NCI-H2107 treated with DMSO at 0.1 percent for 48 hours (cell line): ENCODE data around the gene LRFN4.

Experiments
- DNase-seq: peaks from one replicate; lab custom pipeline; 2025; ENCODE audit not compliant: unreplicated experiment; lab: John Stamatoyannopoulos, UW

LRFN4 gene

DNA sequence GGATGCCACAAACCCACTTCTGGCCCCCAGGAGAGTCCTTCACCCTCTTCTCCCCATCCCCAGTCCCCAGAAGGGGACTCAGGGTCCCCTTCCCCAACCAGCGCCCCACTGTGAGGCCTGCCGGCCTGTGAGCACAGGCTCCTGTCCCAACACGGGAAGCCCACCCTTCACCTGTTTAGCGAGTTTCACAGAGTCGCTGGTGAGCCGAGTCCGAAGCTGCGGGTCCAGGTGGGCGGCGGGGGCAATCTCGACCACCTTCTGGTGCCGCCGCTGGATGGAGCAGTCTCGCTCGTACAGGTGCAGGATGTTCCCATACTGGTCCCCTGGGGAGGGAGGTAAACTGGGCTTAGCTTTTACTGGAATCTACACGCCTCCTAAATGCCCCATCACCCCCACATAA lies 13.3 kb downstream of the LRFN4 start:
- DNase-seq, result no peak

DNA sequence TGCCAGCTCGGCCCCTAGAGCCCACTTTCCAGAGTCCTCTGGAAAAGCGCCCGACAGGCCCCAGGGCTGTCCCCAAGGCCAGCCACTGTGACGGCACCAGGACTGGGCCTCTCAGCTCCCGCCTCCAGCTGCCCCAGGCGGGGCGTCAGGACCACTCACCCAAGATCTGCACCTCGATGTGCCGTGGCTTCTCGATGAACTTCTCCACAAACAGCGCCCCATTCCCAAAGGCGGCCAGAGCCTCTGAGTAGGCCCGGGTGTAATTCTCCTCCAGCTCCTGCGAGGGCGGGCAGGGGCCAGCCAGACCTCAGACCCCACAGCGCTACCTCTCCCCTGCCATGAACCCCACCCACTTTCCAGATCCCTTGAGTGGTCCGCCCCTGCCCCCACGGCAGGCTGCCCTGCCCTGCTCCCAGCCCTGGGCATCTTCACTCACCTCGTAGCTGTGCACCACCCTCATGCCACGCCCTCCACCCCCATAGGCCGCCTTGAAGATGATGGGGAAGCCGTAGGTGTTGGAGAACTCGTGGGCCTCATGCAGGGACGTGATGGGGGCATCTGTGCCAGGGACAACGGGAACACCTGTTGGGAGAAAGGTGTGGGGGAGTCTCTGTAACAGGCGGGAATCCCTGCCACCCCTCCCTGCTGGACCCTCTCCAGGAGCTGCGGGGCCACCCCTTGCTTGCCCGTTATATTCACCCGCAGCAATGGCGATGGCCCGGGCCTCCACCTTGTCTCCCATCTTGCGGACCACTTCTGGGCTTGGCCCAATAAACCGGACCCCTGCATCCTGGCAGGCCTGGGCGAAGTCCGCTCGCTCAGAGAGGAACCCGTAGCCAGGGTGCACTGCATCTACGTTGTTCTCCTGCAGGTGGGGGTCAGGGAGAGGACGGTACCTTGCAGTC lies 14.0 kb downstream of the LRFN4 start:
- DNase-seq, result no peak

DNA sequence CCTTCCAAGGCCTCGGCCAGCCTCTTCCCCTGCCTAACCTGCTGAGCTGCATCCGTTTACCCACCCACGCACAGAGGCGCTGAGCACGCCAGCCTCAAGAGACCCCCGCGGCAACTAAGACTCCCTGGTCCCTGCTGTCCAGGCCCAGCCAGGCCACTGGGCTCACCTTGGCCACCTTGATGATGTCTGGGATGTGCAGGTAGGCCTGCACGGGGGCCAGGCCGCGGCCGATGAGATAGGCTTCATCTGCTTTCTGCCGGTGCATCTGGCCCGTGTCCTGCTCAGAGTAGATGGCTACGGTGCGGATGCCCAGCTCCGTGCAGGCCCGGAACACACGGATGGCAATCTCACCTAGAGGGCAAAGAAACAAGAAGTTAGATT lies 14.6 kb downstream of the LRFN4 start:
- DNase-seq, result no peak

DNA sequence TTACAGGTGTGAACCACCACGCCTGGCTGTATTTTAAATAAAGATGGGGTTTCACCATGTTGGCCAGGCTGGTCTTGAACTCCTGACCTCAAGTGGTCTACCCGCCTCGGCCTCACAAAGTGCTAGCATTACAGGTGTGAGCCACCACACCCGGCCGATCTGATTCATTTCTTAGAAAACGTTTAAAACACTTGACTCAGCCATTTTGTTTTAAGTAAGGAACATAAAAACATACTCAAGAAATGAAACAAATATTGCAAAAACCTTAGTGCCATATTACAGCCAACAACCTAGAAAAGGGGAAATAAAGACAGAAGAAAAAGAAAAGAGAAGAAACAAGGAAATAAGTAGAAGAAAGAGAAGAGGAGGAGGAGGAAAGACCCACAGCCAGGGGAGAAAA lies 17.4 kb downstream of the LRFN4 start:
- no peak for DNase-seq

DNA sequence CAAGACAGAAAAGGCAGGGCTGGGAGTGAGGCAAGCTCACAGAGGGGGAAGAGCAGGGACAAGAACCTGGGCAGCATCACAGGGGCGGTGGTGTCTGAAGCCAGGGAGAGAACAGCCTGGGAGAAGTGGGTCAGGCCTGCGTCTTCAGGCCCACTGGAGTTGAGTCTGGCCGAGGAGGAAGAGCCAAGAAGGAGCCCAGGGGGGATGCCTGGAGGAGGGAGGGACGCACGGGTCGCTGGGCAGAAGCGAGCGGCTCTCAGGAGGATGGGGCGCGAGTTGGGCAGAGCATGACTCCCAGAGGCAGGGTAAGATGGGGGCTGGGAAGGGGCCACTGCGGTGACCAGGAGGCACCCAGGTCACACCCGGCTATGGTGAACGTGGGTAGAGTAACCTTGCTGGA lies 18.5 kb downstream of the LRFN4 start:
- DNase-seq, result no peak

DNA sequence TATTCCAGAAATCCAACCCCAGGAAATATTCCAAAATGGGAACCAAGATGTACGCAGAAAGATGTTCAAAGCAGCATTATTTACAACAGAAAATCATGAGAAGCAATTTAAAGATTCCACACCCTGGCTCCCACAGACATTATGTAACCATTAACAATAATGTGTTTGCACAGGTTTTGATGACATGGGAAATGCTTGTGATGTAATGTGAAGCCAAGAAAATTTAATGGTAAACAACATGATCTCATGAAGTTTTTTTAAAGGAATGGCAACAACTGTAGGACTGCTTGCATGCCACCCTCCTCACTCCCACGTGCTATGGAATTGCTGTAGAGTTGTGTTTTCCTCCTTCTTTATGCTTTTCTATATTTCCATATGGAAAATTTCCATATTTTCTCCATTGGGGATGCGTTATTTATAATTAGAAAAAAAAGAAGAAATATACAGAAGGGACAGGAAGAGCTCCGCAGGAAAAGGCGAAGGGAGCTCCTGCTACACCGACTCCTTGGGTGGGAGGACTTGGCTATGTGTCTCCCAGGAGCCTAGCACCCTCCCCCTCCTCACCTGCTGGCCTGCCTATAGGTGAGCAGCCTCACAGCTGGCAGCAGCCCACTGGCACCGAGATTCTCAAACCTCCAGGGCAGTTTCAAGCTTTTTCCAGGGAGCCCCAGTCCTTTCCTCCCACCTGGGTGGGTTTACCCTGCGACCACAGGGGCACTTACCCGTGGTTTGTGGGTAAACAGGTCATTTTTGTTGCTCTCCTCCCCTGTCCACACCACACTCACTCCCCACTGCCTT lies 20.9 kb downstream of the LRFN4 start:
- no peak for DNase-seq

DNA sequence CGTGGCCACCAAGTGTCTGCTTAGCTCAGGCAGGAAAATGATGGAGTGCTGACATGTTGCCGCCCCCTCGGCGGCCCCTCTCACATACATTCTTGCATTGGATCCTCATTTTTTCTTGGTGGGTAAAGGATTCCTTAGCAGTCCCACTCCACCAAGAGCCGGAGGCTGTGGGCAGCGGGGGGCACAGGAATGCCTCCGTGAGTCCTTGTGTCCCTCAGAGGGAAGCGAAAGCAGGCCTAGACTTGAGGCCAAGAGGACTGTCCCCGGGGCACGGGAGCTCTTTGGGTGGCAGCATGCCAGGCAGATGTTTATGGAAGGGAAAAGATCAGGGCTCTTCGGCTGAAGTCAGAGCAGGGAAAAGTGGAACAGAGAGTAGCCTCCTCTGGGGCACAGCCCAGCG lies 21.6 kb downstream of the LRFN4 start:
- no peak for DNase-seq

DNA sequence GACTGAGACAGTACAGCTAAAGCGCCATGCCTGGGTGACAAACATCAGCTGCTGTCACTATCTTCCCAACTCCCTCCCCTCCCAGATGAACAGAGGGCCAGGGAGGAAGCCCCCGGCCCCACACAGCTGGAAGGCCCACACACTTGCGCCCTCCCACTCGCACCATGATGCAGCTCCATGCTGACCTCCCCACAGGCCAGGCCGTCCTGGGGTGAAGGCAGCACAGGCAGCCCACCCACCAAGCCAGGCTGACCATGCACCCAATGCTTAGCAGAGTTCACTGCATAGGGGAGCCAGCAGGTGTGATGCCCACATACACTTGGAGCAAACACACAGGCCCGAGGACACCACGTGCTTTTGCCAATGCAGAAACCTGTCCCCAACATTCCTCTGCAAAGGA lies 22.1 kb downstream of the LRFN4 start:
- DNase-seq, result no peak

DNA sequence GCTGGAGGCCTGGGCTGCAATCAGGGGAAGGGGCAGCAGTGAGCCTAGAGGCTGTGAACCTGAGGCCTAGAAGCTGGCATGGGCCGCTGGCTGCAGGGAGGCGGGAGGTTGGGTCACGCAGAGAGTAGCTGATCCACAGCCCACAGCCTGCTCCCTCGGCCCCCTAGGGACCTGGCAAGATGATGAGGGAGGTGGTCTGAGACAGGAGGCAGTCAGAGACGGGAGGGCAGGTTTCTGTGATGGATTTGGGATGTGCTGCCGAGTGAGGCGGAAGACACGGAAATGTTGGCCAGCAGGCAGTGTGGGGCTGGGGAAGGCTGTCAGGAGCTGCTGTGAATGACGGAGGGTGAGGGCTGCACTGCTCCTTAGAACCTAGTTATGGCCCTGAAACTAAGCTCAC lies 22.7 kb downstream of the LRFN4 start:
- DNase-seq, result no peak

DNA sequence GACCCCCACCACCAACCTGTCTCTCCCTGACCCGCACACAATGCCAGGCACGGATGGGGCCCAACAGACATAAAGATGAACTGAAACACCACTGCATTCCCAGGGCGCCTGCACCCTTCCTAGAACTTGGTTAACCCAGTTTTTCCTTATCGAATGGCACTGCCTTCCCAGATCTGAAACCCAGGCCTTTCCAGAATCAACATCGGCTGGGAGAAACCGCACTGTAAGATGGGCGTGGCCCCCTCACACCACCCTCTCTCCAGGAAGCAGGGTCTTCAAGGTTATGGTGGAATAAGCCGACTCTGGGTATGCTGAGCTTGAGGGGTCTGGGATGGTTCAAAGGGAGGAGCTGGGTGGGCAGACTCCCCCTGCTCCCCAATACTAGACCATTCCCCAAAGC lies 23.1 kb downstream of the LRFN4 start:
- no peak for DNase-seq

DNA sequence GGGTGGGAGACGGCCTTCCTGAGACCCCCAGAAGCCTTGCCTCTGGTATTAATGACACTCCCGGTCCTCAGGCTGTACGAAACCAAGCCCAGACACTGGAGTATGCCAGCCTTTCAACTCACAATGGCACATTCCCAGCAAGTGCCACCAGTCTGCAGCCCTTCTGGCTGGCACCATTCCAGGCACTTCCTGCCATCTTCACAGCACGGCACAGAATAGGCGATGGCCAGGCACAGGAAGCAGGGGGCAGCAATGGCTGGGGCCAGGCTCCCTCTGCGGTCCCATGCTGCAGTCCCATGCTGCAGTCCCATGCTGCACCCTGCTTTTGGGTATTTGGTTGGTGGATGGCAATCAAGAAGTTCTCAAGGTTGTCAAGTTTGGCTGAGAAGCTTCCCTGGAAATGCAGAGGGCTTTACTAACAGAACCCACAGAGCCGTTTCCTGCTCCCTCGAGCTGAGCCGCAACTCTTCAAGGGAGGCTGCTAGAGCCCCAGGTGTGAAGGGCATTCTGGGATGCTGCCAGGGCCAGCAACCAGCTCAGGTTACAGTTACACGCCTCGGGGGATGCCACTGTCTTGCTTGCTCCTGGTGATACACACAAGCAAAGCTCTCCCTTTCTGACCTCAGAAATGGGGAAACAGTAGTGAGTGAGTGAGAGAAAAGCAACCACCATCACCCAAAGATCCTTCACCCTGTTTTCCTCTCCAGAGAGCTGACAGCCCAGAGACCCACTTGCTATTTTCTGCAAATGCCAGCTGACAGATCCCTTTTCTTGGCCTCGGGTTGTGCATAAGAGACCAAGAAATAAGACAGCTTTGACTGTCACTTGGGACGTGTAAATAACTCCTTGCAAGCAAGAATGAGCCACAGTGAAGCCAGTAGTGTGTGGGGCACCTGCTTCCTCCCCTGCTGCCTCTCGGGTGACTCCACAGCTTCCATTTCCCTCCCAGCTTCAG lies 23.9 kb downstream of the LRFN4 start:
- peak; percentile 91 for DNase-seq

DNA sequence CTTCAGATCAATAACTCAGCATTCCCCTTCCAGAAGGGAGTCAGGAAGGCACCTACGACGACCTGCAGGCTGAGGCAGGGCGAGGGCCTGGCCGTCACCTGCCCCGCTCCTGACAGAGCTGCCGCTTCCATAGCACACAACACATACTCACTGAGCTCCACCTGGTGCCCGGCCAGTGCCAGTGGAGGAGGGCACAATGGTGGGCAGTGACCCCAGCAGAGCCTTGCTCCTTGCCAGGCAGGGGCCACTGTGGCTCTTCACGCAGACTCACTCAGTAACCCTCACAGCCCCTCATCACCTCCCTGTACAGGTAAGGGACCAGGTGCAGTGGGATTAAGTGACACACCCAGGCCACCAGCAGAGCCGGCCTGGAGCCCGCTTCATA lies 24.6 kb downstream of the LRFN4 start:
- DNase-seq, result peak; percentile 25

DNA sequence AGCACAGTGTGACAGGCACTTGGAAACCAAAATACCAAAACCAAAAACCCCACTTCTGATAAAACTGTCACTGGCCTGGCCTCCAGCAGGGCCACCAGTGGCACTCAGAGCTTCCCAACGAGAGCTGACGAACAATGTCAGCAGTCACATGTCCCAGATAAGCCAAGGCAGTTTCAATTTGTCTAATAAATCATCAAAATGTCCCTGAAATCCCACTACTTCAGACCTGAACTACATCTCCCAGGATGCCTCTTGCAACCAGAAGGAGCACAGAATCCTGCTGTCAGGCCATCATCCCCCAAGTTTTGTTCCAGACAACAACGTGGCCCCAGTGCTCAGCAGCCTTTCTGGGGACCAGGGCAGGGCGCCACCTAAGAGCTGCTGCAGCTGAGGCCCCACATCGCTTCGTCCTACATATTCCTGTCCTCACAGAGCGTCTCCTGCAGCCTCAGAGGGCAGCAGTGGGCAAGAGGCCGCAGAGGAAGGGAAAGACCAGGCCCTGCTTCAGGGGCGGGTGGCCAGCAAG lies 25.1 kb downstream of the LRFN4 start:
- DNase-seq, result peak; percentile 47

DNA sequence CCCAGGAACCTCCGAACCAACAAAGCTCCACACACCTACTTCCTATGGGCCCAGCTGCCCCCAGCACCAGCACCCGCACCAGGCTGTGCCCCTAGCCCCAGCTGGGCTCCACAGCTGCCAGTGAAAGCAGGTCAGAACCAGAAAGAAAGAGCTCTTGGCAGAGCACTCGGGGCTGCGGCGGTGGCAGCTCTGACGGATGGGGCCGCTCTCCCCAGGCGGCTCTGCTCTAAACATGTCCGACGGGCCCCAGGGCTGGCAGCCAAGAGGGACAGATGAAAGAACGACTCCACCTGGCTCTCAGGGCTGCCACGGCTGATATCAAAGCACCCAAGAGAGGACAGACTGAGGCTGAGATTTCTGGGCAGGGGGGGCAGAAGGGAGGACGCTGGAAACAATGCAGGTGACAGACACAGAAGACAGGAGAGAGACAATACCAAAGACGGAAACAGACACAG lies 25.7 kb downstream of the LRFN4 start:
- DNase-seq, result peak; percentile 85

DNA sequence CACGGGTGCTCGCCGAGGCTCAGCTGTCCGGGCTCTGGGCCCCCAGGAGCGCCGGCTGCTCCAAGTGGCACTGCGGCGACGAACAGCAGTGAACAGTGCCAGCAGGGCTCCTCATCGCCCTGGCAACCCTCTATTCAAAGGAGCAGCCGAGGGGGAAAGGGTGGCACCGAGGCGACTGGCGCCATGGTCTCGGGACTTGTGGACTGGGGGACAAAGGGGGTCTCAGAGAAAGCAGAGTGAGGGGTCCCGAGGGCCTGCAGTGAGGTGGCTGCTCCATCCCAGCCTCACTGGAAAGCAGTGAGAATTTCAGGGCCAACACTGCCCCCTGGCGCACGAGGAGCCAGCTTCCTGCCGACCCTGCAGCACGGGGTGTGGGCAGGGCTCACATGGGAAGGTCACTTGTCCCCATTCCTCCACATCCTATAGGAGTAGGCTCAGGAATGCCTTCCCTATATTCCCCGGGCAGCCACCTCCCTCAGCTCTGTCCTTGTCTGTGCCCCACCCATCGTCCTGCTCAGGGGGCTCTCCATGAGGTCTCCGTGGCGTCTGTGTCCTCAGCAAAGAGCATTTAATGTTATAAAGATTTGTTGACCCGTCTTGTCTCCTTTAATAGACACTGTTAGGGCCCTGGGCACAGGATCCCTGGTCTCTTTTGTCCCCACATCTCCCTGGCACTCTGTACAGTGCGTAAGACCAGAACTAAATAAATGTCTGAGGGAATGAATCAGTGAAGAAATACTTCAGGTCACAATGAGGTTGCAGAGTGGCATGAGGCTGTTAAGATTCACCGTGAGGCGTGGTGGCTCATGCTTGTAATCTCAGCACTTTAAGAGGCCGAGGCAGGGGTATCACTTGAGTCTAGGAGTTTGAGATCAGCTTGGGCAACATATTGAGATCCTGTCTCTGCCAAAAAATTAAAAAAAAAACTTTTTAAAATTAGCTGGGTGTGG lies 26.4 kb downstream of the LRFN4 start:
- DNase-seq, result peak; percentile 74

DNA sequence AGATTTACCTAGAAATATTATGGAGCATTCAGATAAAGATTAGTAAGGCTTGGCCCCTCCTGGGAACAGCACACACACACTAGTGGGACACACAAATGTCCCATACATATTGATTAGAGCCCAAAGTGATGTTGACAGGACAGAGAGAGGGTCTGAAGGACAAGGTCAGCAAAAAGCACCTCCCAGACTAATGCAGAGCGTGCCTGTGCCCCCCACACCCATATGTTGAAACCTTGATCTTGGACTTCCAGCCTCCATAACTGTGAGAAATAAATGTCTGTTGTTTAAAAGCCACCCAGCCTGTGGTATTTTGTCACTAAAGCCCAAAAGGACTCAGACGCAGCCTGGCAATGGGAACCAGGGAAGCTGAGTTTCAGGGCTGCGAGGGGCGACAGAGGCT lies 27.6 kb downstream of the LRFN4 start:
- no peak for DNase-seq

DNA sequence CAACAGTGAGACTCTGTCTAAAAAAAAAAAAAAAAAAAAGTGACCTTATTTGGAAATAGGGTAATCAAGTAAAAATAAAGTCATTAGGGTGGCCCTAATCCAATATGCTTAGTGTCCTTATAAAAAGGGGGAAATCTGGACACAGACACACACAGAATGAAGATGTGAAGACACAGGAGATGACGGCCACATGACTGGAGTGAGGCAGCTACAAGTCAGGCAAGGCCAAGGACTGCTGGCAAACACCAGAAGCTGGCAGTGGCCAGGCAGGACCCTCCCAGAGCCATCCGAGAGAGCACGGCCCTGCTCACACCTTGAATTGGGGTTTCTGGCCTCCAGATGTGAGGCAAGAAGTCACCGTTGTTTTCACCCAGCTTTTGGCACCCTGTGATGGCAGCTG lies 28.6 kb downstream of the LRFN4 start:
- DNase-seq, result no peak

DNA sequence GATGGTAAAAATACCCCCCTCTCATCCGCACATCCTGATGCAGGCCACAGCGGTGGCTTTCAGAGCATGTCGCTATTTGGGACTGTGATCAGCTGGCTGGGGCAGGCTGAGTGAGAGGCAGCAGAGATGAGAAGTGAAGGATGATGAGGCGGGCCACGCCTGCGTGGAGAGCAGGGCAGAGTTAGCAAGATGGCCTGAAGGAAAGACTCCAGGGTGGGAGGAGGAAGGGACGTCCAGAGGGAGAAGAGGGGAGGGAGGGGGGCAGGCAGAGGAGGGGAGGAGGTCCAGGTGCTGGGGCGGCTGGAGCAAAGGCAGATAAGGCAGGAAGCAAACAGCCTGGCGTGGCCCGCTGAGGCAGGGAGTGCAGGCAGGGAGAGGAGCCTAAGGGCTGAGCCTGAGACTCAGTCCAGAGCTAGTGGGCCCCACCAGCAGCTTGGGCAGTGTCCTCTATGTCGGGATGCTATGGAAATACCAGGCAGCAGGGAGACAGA lies 29.1 kb downstream of the LRFN4 start:
- no peak for DNase-seq

DNA sequence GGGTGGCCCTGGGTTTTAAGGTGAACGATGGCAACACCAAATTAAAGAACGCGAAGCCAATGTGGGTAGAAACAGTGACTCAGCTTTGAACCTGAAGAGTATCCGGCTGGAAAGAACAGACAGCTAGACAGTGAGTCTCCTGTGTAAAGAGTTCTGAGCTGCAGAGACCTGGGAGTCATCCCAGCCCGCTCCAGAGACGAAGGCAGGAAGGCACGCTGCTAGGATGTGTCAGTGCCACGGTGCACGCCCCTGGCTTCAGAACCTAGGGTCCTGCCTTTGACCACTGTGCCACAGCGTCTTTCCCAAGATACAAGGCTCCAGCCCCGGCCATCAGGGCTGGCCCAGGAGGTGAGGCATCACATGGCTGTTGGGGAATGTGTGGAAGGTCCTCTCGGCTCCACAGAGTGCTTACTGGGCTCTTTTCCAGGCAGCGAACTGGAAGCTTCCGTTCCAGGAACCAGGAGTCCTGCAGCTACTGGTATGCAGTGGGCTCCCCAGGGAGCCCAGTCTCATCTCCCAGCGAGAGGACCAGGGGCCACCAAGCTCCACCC lies 29.9 kb downstream of the LRFN4 start:
- DNase-seq, result no peak
